Skeletal muscle tissue (tissue), 4 donors: ENCODE results near the gene CRIP2. TPM values are rescaled to one million over a fixed set of nuclear protein-coding genes. Genes with fewer than 3 reads are reported as not detected.

ENCODE experiments used
- H3K27ac ChIP-seq: one replicate; pipeline ENCODE4 v1.7.0; 2013; ENCODE audit warnings: mild to moderate bottlenecking, low read depth, low read length, inconsistent platforms
- H3K27me3 ChIP-seq, 3 donors: one replicate each; pipeline ENCODE4 v1.7.0; 2013; ENCODE audit warnings: low read length in 3 of 3; ENCODE audit not compliant: control insufficient read depth in 3 of 3, insufficient read depth in 3 of 3
- H3K36me3 ChIP-seq, 3 donors: one replicate each; pipeline ENCODE4 v1.7.0; 2013; ENCODE audit warnings: low read length in 3 of 3; ENCODE audit not compliant: control insufficient read depth in 3 of 3, insufficient read depth in 3 of 3
- H3K4me1 ChIP-seq, 3 donors: one replicate each; pipeline ENCODE4 v1.7.0; 2013; ENCODE audit warnings: low read length in 3 of 3, mild to moderate bottlenecking in 3 of 3; ENCODE audit not compliant: control insufficient read depth in 3 of 3, insufficient read depth in 3 of 3
- H3K4me3 ChIP-seq, 3 donors: one replicate each; pipeline ENCODE4 v1.7.0; 2013; ENCODE audit warnings: low read length in 3 of 3
- H3K9ac ChIP-seq, 3 donors: one replicate each; pipeline ENCODE4 v1.7.0; 2013; ENCODE audit warnings: low read length in 3 of 3, mild to moderate bottlenecking in 3 of 3, moderate library complexity in 2 of 3, low read depth in 1 of 3
- H3K9me3 ChIP-seq, 3 donors: one replicate each; pipeline ENCODE4 v1.7.0; 2013; ENCODE audit warnings: low read length in 3 of 3; ENCODE audit not compliant: control insufficient read depth in 3 of 3
- total RNA-seq: library from RNA; depleted of rRNA; stranded (reverse); fragments of >200 nt; gene quantifications from one replicate; pipeline ENCODE4 v1.2.3, GENCODE V29; 2014
- donor health status: Osteomylitis.

The CRIP2 gene
- total RNA-seq, 1 donor from 2014 or later = 77.8 TPM

GRCh38 chr14:105475269-105476096 lies 862 bp downstream of the CRIP2 start:
- Histone ChIP-seq H3K4me1 (peaks cover 42 to 59% (median 59%) of the 10 kb centered on the region in 3 donors), H3K9me3 (no peaks in the 10 kb centered on the region), H3K27ac (peak overlapping the region; percentile 82), H3K9ac (peak overlapping the region; percentile 70 to 78 (median 70)), H3K27me3 (peaks cover 0 to 9% (median 0%) of the 10 kb centered on the region in 3 donors), H3K36me3 (peaks cover 0 to 2% (median 0%) of the 10 kb centered on the region in 3 donors), H3K4me3 (peak overlapping the region; percentile 66 to 78 (median 67))

GRCh38 chr14:105476097-105476830 lies 1.6 kb downstream of the CRIP2 start:
- peak overlapping the region; percentile 66 to 78 (median 67) for H3K4me3 ChIP-seq
- peak overlapping the region; percentile 70 to 78 (median 70) for H3K9ac ChIP-seq
- H3K27ac ChIP-seq = peak overlapping the region; percentile 82
- H3K9me3 ChIP-seq = no peaks in the 10 kb centered on the region
- peaks cover 48 to 61% (median 60%) of the 10 kb centered on the region in 3 donors for H3K4me1 ChIP-seq
- H3K27me3 ChIP-seq = peaks cover 0 to 12% (median 0%) of the 10 kb centered on the region in 3 donors
- no peaks in the 10 kb centered on the region for H3K36me3 ChIP-seq

GRCh38 chr14:105476831-105477659 lies 2.4 kb downstream of the CRIP2 start:
- Histone ChIP-seq H3K27ac (peak overlapping the region; percentile 82), H3K9me3 (no peaks in the 10 kb centered on the region), H3K27me3 (peaks cover 0 to 16% (median 0%) of the 10 kb centered on the region in 3 donors), H3K36me3 (no peaks in the 10 kb centered on the region), H3K9ac (peak overlapping the region; percentile 70 to 78 (median 70)), H3K4me3 (peak overlapping the region; percentile 66 to 78 (median 67)), H3K4me1 (peaks cover 47 to 62% (median 62%) of the 10 kb centered on the region in 3 donors)

GRCh38 chr14:105477660-105478397 lies 3.2 kb downstream of the CRIP2 start:
- H3K4me3 ChIP-seq = peak overlapping the region in 2 of 3 donors; percentile 56 to 78
- H3K36me3 ChIP-seq = no peaks in the 10 kb centered on the region
- no peak overlapping the region for H3K9ac ChIP-seq
- peaks cover 0 to 24% (median 0%) of the 10 kb centered on the region in 3 donors for H3K27me3 ChIP-seq
- H3K4me1 ChIP-seq = peaks cover 47 to 62% (median 62%) of the 10 kb centered on the region in 3 donors
- H3K9me3 ChIP-seq = no peaks in the 10 kb centered on the region
- H3K27ac ChIP-seq = peak overlapping the region; percentile 82

- peaks cover 49 to 63% (median 62%) of the 10 kb centered on the region in 3 donors for H3K4me1 ChIP-seq
- no peak overlapping the region for H3K4me3 ChIP-seq
- H3K27me3 ChIP-seq = peaks cover 0 to 25% (median 0%) of the 10 kb centered on the region in 3 donors
- no peaks in the 10 kb centered on the region for H3K9me3 ChIP-seq
- H3K9ac ChIP-seq = no peak overlapping the region
- no peaks in the 10 kb centered on the region for H3K36me3 ChIP-seq
- peak overlapping the region; percentile 82 for H3K27ac ChIP-seq
Measured at GRCh38 chr14:105478398-105479251, 4.0 kb downstream of the CRIP2 start.

GRCh38 chr14:105479431-105480158 lies 5.0 kb downstream of the CRIP2 start:
- no peaks in the 10 kb centered on the region for H3K36me3 ChIP-seq
- H3K4me3 ChIP-seq = no peak overlapping the region
- peaks cover 58 to 69% (median 68%) of the 10 kb centered on the region in 3 donors for H3K4me1 ChIP-seq
- no peak overlapping the region for H3K27ac ChIP-seq
- H3K27me3 ChIP-seq = peaks cover 0 to 35% (median 6%) of the 10 kb centered on the region in 3 donors
- H3K9me3 ChIP-seq = no peaks in the 10 kb centered on the region
- H3K9ac ChIP-seq = no peak overlapping the region

- peak overlapping the region; percentile 94 for H3K27ac ChIP-seq
- H3K27me3 ChIP-seq = peaks cover 0 to 40% (median 7%) of the 10 kb centered on the region in 3 donors
- H3K4me3 ChIP-seq = no peak overlapping the region
- H3K36me3 ChIP-seq = no peaks in the 10 kb centered on the region
- H3K4me1 ChIP-seq = peaks cover 63 to 75% (median 74%) of the 10 kb centered on the region in 3 donors
- H3K9ac ChIP-seq = peak overlapping the region in 1 of 3 donors; percentile 65
- no peaks in the 10 kb centered on the region for H3K9me3 ChIP-seq
Measured at GRCh38 chr14:105480199-105480746, 5.7 kb downstream of the CRIP2 start.
